Spinal cord (tissue), 10 donors: Measurements from ENCODE around the gene LRRC53. TPM values are rescaled to one million over a fixed set of nuclear protein-coding genes. Genes with fewer than 3 reads are reported as not detected.

Experiments
- DNase-seq, 6 donors: peaks; one replicate each; pipeline versions ENCODE4 v3.0.0 to v3.0.0-alpha.2; 2013 to 2015; ENCODE audit warnings: low spot score in 6 of 6, low read depth in 4 of 6
- H3K27ac ChIP-seq: one replicate; pipeline ENCODE4 v1.5.1; 2013; ENCODE audit warnings: low read depth, low read length, control low read depth
- H3K27me3 ChIP-seq: one replicate; pipeline ENCODE4 v1.6.1; 2013; ENCODE audit warnings: low read length; ENCODE audit not compliant: control insufficient read depth, insufficient read depth
- H3K36me3 ChIP-seq: one replicate; pipeline ENCODE4 v1.6.1; 2013; ENCODE audit warnings: low read length; ENCODE audit not compliant: control insufficient read depth, insufficient read depth
- H3K4me1 ChIP-seq: one replicate; pipeline ENCODE4 v1.6.1; 2013; ENCODE audit warnings: low read length; ENCODE audit not compliant: control insufficient read depth, insufficient read depth
- H3K4me3 ChIP-seq: one replicate; pipeline ENCODE4 v1.5.1; 2013; ENCODE audit warnings: low read depth, low read length, control low read depth
- H3K9me3 ChIP-seq: one replicate; pipeline ENCODE4 v1.6.1; 2013; ENCODE audit warnings: low read length; ENCODE audit not compliant: control insufficient read depth, insufficient read depth
- WGBS: methylation state at CpG from one replicate; pipeline ENCODE4 v1.1.5; 2013; ENCODE audit warnings: missing lambda C conversion rate; ENCODE audit not compliant: insufficient coverage; 5-methylcytosine and 5-hydroxymethylcytosine counted together
- long read RNA-seq, 4 donors: transcript quantifications; one replicate each; lab custom pipeline, GENCODE V29; 2026
- polyA plus RNA-seq, 2 donors: library from polyadenylated mRNA; unstranded; fragments of 120-200 nt; gene quantifications; one replicate each; pipeline ENCODE4 v1.2.1, GENCODE V29; 2013; ENCODE audit not compliant: insufficient read length in 2 of 2
- total RNA-seq, 2 donors: library from RNA; depleted of rRNA in 1 of 2; stranded (reverse); fragments of 120-200 nt in 1 of 2; fragments of >200 nt in 1 of 2; gene quantifications; one replicate each; pipeline versions ENCODE4 v1.2.3 to v1.2.4, GENCODE V29; 2013 to 2014
- donor health status: healthy.

LRRC53 gene, protein sequence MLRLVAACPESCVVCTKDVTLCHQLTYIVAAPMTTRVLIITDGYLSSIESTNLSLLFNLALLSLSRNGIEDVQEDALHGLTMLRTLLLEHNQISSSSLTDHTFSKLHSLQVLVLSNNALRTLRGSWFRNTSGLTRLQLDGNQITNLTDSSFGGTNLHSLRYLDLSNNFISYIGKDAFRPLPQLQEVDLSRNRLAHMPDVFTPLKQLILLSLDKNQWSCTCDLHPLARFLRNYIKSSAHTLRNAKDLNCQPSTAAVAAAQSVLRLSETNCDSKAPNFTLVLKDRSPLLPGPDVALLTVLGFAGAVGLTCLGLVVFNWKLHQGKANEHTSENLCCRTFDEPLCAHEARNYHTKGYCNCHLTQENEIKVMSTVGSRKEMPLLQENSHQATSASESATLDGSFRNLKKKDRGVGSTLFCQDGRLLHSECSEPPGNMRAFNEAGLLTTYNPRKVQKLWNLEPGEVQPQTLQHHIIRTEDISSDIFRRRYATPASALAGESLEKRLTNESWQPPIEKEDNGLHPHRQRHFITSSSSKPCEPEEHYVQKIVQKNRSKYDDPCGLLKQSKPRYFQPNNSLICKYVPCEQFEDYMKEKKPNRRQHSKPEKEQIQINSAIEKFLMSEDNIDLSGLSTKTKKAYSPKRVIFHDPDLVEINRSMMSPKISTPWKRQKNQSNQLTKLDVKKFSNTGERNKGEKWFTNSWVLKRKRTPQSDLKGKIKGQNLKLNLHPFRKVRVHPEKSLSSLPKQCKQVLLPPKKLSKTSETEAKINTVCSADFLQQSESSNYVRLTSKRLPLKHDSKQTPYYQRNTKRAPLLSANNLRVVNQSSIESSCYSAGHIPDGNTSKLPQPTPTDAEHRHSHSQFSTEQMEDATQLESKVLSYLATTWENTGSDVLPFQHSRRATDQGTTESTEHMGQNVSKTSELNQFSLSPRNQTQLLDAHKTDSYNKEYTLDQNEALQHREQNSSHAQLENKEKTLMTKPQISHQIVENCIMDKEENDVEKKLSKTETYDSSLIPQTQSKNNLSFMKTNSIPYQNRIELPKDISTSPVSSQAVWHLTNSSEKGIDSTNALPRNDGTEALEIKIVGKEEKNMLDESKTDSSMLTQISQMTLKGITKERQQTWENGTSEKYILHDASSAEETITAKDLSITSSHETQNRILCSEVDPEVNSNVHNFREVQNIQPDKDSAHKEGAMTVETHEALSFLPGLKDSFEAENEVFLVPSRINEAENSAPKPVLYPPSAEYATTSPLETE
- total RNA-seq (under 1 TPM; 0.06 to 0.40 TPM), polyA plus RNA-seq (under 1 TPM; 0.05 to 0.06 TPM)
- long read RNA-seq, donor 1, result 0 reads
- long read RNA-seq, donor 2, result 0 reads
- long read RNA-seq, donor 3, result 0 reads
- long read RNA-seq, donor 4, result 0 reads

DNA sequence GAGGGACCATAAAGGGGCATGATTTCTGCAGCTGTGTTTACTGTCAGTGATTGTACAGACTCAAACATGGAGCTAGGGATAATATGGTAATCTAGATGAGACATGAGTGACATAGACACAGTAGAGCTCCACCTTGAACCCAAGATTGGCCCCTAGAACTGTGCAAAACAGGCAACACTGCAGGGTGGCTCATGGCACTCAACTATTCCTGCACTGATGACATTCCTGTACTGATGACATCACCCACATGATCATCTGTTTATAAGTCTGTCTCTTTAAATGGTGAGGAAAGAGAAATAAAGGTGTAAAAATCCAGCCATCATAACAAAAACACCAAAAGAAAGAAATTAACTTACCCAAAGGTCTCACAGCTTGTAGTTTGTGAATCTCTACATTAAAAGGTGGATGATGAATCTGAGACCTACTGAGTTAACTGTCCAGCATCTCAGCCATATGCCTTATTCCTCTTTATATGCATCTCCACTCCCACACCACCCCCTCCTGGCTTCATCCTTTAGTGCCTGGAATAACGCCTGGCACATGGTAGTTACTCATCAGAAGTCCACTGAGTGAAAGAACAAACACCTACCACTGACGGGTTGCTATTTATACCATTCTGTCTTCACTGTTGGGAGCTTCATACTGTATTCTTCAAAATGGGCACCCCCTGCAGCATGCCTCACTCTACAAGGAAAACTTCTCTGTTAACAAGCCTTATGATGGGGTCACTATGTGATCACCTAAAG, at the start of gene LRRC53:
LRRC53 (minus strand) TSS at position 442 of the 746 bp plus-strand sequence. CDS start 29,262 bp downstream, outside the sequence.
- Histone ChIP-seq H3K4me1 (no peaks in the 10 kb centered on the region), H3K9me3 (no peaks in the 10 kb centered on the region), H3K36me3 (no peaks in the 10 kb centered on the region), H3K27me3 (no peaks in the 10 kb centered on the region), H3K27ac (no peak within 1 kb of the TSS), H3K4me3 (no peak within 1 kb of the TSS)
- 42% methylated on average over 2 of the region's 2 CpGs for WGBS
- no peak for DNase-seq

DNA sequence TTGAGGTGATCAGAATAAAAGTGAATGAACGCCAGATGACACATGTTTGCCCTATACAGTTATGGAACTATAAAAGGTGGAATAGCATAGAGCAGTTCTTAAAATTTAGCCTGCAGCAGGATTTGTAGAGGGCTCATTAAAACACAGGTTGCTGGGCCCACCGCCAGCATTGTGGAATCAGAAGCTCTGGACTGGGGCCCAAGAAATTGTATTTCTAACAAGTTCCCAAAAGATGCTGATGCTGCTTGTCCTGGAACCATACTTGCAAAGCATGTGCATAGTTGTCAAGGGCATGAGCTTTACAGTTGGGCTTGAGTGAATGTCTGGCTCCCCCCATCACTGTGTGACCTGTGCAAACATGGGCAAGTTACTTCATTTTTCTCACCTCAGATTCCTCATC, 37.5 kb upstream of the LRRC53 start:
- H3K36me3 ChIP-seq, result no peaks in the 10 kb centered on the region
- H3K27me3 ChIP-seq, result no peaks in the 10 kb centered on the region
- no peak overlapping the region for H3K4me3 ChIP-seq
- no peak overlapping the region for H3K27ac ChIP-seq
- peak in 1 of 6 donors; percentile 62 for DNase-seq
- 92% methylated on average over 2 of the region's 2 CpGs for WGBS
- H3K9me3 ChIP-seq, result no peaks in the 10 kb centered on the region
- no peaks in the 10 kb centered on the region for H3K4me1 ChIP-seq

DNA sequence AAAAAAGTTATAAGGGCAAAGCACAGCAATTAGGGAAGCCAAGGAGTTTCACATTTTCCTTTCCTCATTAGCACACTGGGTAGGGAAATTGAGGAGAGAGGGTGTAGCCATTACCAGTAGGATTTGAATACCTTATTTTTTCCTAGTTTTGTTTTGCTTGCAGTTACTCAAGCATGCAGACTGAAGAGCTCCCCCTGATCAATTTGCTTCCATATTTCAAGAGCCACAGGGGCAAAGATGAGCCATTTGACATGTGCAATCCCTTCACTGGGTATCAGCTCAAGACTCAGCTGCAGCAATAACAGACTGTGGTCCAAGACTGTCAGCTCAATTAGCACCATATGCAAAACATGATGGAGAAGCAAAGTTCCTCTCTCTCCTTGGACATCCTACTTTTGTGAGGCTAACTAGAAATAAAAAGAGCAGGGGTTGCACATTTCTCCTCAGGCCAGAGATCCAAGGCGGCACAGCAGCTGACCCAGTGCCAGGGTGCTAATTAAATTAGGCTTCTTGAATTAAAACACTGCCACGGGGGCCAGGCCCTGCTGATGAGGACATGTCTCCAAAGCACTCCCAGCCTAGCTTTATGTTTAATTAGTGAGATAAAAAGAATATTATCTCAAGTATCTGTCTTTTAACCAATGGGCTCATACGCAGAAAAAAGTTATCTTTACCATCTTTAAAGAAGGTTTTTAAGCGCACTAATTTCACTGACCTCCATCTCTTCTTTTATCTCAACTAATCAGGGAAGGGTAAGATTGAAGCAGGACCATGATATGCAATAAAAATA, 36.7 kb upstream of the LRRC53 start:
- WGBS, result no CpG with 5 or more reads among the region's 4 CpGs
- H3K4me3 ChIP-seq, result no peak overlapping the region
- no peaks in the 10 kb centered on the region for H3K9me3 ChIP-seq
- H3K4me1 ChIP-seq, result no peaks in the 10 kb centered on the region
- H3K27ac ChIP-seq, result no peak overlapping the region
- H3K27me3 ChIP-seq, result no peaks in the 10 kb centered on the region
- peak in 2 of 6 donors; percentile 38 to 57 for DNase-seq
- no peaks in the 10 kb centered on the region for H3K36me3 ChIP-seq

DNA sequence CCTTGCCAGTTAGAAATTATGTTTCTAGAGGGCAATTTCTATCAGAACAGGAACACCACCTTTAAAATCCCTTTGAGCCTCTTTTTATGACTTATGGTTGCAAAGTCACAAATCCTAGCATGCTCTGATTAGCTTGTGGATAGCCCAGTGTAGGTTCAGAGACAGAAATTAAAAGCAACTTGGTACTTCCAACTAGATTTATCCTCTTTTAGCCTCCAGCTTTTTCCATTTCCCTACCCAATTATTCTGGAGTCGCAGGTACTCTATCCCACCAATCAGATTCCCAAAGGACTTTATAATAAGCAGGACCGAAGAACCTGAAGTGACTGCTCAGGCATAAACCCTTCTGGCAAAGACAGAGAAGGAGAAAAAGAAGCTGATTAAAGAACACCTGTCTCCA, 33.4 kb upstream of the LRRC53 start:
- 92% methylated on average over 2 of the region's 2 CpGs for WGBS

DNA sequence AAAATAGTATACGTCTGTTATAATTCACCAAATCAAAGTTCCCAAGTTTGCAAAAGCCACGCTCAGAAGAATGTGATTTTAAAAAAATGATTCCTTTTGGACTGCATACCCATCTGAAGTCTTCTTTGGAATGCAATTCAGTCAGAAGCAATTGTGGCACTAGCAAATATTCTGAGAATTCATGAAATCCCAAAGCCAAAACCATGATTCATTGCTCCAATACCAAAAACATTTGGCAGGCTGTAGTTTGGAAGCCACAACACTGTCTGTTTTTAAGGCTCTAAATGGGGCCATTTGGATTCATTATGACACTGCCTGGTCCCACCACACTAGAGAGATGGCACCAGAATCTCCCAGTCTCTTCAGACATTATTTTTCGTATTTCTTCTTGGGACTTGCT, 21.8 kb upstream of the LRRC53 start:
- no peaks in the 10 kb centered on the region for H3K36me3 ChIP-seq
- H3K4me3 ChIP-seq, result no peak overlapping the region
- no peaks in the 10 kb centered on the region for H3K9me3 ChIP-seq
- WGBS, result no CpG with 5 or more reads among the region's 3 CpGs
- no peak overlapping the region for H3K27ac ChIP-seq
- H3K27me3 ChIP-seq, result no peaks in the 10 kb centered on the region
- DNase-seq, result peak in 2 of 6 donors; percentile 62 to 64
- H3K4me1 ChIP-seq, result no peaks in the 10 kb centered on the region

More for the DNA sequence above, 33.4 kb upstream of the LRRC53 start:
- H3K27me3 ChIP-seq, result no peaks in the 10 kb centered on the region
- H3K4me3 ChIP-seq, result no peak overlapping the region
- no peak overlapping the region for H3K27ac ChIP-seq
- no peaks in the 10 kb centered on the region for H3K4me1 ChIP-seq
- H3K9me3 ChIP-seq, result no peaks in the 10 kb centered on the region
- no peak for DNase-seq
- no peaks in the 10 kb centered on the region for H3K36me3 ChIP-seq

DNA sequence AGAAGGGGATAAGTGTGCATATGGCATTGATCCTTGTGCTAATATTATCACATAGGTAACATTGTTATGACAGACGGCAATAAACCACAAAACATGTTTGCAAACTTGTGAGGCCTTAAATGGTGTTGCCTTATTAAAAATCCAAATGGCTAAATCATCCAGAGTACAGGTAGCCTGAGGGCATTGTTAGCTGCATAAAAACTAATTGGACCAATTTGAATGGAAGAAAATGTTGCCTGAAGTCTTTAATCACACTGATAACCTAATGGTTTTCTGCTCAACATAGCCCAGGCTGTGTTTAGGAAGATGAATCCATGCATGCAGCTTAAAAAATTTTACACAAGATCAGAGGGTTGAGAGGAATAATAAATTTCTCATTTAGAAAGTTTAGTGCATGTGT, 19.4 kb upstream of the LRRC53 start:
- H3K27me3 ChIP-seq, result no peaks in the 10 kb centered on the region
- DNase-seq, result peak in 1 of 6 donors; percentile 74

DNA sequence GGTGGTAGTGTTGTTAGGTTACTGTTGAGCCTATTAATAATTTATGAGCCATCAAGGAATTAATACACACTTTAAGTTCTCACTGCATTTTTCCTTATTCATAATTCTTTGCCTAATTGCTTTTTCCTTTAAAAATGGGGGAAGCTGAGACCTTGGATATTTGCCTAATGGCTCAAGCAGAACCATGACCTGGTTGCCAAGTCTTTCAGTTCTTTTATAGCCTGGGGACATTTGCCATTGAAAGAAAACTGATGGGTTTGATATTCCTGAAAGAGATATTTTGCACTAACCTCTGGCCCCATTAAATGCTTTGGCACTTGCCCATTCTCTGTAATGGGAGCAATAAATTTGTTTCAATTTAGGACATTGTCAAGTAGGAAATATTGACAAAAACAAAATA, 18.5 kb upstream of the LRRC53 start:
- DNase-seq, result peak in 2 of 6 donors; percentile 47 to 49
- H3K36me3 ChIP-seq, result no peaks in the 10 kb centered on the region
- no peaks in the 10 kb centered on the region for H3K9me3 ChIP-seq
- H3K27ac ChIP-seq, result no peak overlapping the region
- no peaks in the 10 kb centered on the region for H3K27me3 ChIP-seq
- no peaks in the 10 kb centered on the region for H3K4me1 ChIP-seq
- H3K4me3 ChIP-seq, result no peak overlapping the region

More for the DNA sequence above, 19.4 kb upstream of the LRRC53 start:
- H3K36me3 ChIP-seq, result no peaks in the 10 kb centered on the region
- no peak overlapping the region for H3K27ac ChIP-seq
- no peaks in the 10 kb centered on the region for H3K4me1 ChIP-seq
- H3K9me3 ChIP-seq, result no peaks in the 10 kb centered on the region
- WGBS, result no CpG with 5 or more reads among the region's 1 CpG
- H3K4me3 ChIP-seq, result no peak overlapping the region

DNA sequence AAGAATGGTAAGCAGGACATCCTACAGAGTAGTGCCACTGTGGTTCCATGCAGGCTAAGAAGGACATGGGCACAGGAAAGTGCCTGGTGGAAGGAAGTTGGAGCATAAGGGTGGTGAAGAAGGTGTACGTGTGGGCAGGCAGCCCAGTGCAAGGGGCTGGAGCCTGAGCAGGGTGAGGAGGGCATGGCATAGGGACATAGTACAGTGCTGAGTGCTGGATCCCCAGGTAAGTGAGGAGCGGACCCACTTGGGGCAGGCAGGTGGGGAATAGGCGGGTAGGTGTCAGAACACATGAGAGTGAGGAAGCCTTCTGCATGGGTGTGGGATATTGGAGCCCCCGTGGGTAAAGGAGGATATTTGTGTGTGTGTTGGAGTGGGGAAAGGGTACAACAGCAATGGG, 15.7 kb upstream of the LRRC53 start:
- WGBS, result 100% methylated on average over 4 of the region's 4 CpGs
- Histone ChIP-seq H3K36me3 (no peaks in the 10 kb centered on the region), H3K27ac (no peak overlapping the region), H3K4me1 (no peaks in the 10 kb centered on the region), H3K27me3 (no peaks in the 10 kb centered on the region), H3K4me3 (no peak overlapping the region), H3K9me3 (no peaks in the 10 kb centered on the region)
- DNase-seq, result no peak
